A549 (cell line): Measurements from ENCODE around the gene DNAH17.

Experiments used
- CHD4 ChIP-seq: fragments of 200-600 bp; sonication (generic); IDR thresholded peaks from 2 replicates; pipeline ENCODE4 v1.6.1; 2016; ENCODE audit warnings: antibody characterized with exemption, mild to moderate bottlenecking, borderline replicate concordance
- CTCF ChIP-seq: fragments of >200 bp; sonication (Bioruptor Twin); formaldehyde crosslinking; IDR thresholded peaks from 3 replicates; pipeline ENCODE4 v1.5.1; 2016
- FOSL2 ChIP-seq, 2 experiments: fragments of 450-650 bp in 1 of 2; fragments of >200 bp in 1 of 2; sonication (Bioruptor Twin) in 1 of 2; formaldehyde crosslinking; IDR thresholded peaks; 2 replicates each; pipeline versions ENCODE4 v1.5.0 to v1.6.1; 2016 to 2020; ENCODE audit warnings: mild to moderate bottlenecking in 1 of 2, moderate library complexity in 1 of 2
- JUN ChIP-seq, 2 experiments: fragments of >200 bp; sonication (Bioruptor Twin); formaldehyde crosslinking; IDR thresholded peaks; 2 replicates in 1 of 2; 3 replicates in 1 of 2; pipeline ENCODE4 v1.6.1; 2016 to 2017
- KDM1A ChIP-seq: fragments of 200-600 bp; sonication (generic); IDR thresholded peaks from 2 replicates; pipeline ENCODE4 v1.6.1; 2016; ENCODE audit warnings: low read depth, mild to moderate bottlenecking
- KDM5A ChIP-seq: fragments of 200-600 bp; sonication (generic); IDR thresholded peaks from 2 replicates; pipeline ENCODE4 v1.6.1; 2016; ENCODE audit warnings: antibody characterized with exemption, mild to moderate bottlenecking
- MYC ChIP-seq: IDR thresholded peaks from 2 replicates; pipeline ENCODE4 v1.6.1; 2012; ENCODE audit warnings: mild to moderate bottlenecking, inconsistent platforms, low read length, improper control_type of control experiment, borderline replicate concordance
- POLR2A ChIP-seq: IDR thresholded peaks from 2 replicates; pipeline ENCODE4 v1.6.1; 2012; ENCODE audit warnings: mild to moderate bottlenecking, low read length
- POLR2AphosphoS2 ChIP-seq: conservative IDR thresholded peaks from 2 replicates; pipeline ENCODE4 v1.6.1; 2012; ENCODE audit warnings: low read length, improper control_type of control experiment, inconsistent platforms
- RAD21 ChIP-seq, 2 experiments: fragments of >200 bp in 1 of 2; sonication (Bioruptor Twin) in 1 of 2; formaldehyde crosslinking in 1 of 2; IDR thresholded peaks in 1 of 2; conservative IDR thresholded peaks in 1 of 2; 2 replicates in 1 of 2; 3 replicates in 1 of 2; pipeline ENCODE4 v1.6.1; 2012 to 2018; ENCODE audit warnings: inconsistent platforms in 1 of 2
- REST ChIP-seq: fragments of 200-600 bp; sonication (generic); IDR thresholded peaks from 2 replicates; pipeline ENCODE4 v1.6.1; 2016; ENCODE audit warnings: antibody characterized with exemption, mild to moderate bottlenecking, moderate library complexity
- TF ChIP-seq, protein P1 (sequence below): IDR thresholded peaks from 2 replicates; pipeline ENCODE4 v1.6.1; 2012

DNA sequence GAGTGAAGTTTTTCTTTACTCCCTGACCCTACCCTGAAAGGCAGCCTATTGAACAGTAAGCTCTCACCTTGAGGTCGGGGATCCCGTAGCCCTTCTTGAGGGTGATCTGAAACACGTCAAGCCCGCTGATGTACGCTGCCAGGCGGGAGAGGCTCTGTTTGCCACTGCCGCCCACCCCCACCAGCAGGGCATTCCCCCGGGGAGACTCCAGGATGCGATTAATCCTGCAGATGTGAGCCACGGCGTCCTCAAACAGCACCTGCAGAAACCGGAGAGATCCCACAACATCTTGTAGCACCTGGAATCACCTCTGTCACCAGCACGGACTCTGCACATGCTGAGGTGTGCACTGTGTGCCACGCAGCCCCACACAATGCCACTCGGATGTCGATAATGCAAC, 102.0 kb downstream of the DNAH17 start:
- TF ChIP-seq CTCF (no peak), POLR2A (no peak), KDM1A (no peak), JUN (IDR thresholded peaks at IDR 0.05) (no peak), RAD21 (conservative IDR thresholded peaks at IDR 0.05 in 1 of 2, IDR thresholded peaks at IDR 0.05 in 1 of 2) (no peak), KDM5A (no peak), POLR2AphosphoS2 (no peak), CHD4 (no peak), MYC (no peak), REST (no peak), FOSL2 (IDR thresholded peaks at IDR 0.05) (no peak), FOSL2 (CRISPR knock-in tag; IDR thresholded peaks at IDR 0.05) (no peak)
- TF ChIP-seq, protein P1, sequence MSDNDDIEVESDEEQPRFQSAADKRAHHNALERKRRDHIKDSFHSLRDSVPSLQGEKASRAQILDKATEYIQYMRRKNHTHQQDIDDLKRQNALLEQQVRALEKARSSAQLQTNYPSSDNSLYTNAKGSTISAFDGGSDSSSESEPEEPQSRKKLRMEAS, result no peak
